Ascending aorta (tissue), 2 donors: Measurements from ENCODE around the gene AASDH. TPM values are rescaled to one million over a fixed set of nuclear protein-coding genes. Genes with fewer than 3 reads are reported as not detected.

Experiments used
- DNase-seq, 2 donors: peaks; one replicate each; pipeline ENCODE4 v3.0.0-alpha.2; 2019; ENCODE audit warnings: low spot score in 2 of 2
- H3K27ac ChIP-seq, 2 donors: fragments of 200-600 bp; sonication (generic); one replicate each; pipeline ENCODE4 v1.5.1; 2016 to 2017; ENCODE audit warnings: mild to moderate bottlenecking in 1 of 2
- H3K27me3 ChIP-seq: fragments of 200-600 bp; sonication (generic); one replicate; pipeline ENCODE4 v1.5.1; 2017
- H3K36me3 ChIP-seq, 2 donors: fragments of 200-600 bp; sonication (generic); one replicate each; pipeline ENCODE4 v1.5.1; 2016
- H3K4me1 ChIP-seq, 2 donors: fragments of 200-600 bp; sonication (generic); one replicate each; pipeline ENCODE4 v1.5.1; 2016 to 2017; ENCODE audit warnings: mild to moderate bottlenecking in 1 of 2
- H3K4me3 ChIP-seq, 2 donors: fragments of 200-600 bp; sonication (generic); one replicate each; pipeline ENCODE4 v1.5.1; 2016 to 2017; ENCODE audit warnings: mild to moderate bottlenecking in 1 of 2
- H3K9me3 ChIP-seq, 2 donors: fragments of 200-600 bp; sonication (generic); one replicate each; pipeline ENCODE4 v1.5.1; 2016
- CTCF ChIP-seq, 3 experiments: fragments of 200-600 bp in 2 of 3; fragments of 450-650 bp in 1 of 3; sonication (generic) in 2 of 3; IDR thresholded peaks; one replicate each; pipeline ENCODE4 v1.5.1; 2016 to 2019; ENCODE audit warnings: antibody characterized with exemption in 3 of 3, mild to moderate bottlenecking in 1 of 3, moderate library complexity in 1 of 3
- intact Hi-C: fragments of 100-400 bp; cut with DNase I; formaldehyde crosslinking; loops from one replicate; pipeline ENCODE4 v1.15.1; 2023
- total RNA-seq: library from RNA; depleted of rRNA; stranded (reverse); fragments of >200 nt; gene quantifications from one replicate; pipeline ENCODE4 v1.1.0, GENCODE V29; 2016

The AASDH gene
- total RNA-seq, 1 donor from 2014 or later, result 4.0 TPM

- intact Hi-C loops, result loop anchor here (5.0 kb wide), 1 partner anchor 442 kb away; the partner anchor contains the start of gene CEP135
- H3K36me3 ChIP-seq, result no peaks in the 10 kb centered on the region
- H3K27ac ChIP-seq, result no peak overlapping the region
- no peak for TF ChIP-seq CTCF (IDR thresholded peaks at IDR 0.05)
- no peaks in the 10 kb centered on the region for H3K27me3 ChIP-seq
- peaks cover 0 to 5% of the 10 kb centered on the region in 2 donors for H3K4me1 ChIP-seq
- DNase-seq, result no peak
- no peaks in the 10 kb centered on the region for H3K9me3 ChIP-seq
- H3K4me3 ChIP-seq, result no peak overlapping the region
These were observed 2.3 kb upstream of the AASDH start for GRCh38 chr4:56389558-56389957.

- no peak for TF ChIP-seq CTCF (IDR thresholded peaks at IDR 0.05)
- intact Hi-C loops, result loop anchor here (5.0 kb wide), 1 partner anchor 441 kb away; the partner anchor contains the start of gene CEP135
These were observed 1.0 kb upstream of the AASDH start for GRCh38 chr4:56388306-56388705.

GRCh38 chr4:56386091-56386490 lies 1.2 kb downstream of the AASDH start:
- Histone ChIP-seq H3K9me3 (no peaks in the 10 kb centered on the region), H3K27me3 (no peaks in the 10 kb centered on the region), H3K4me1 (peaks cover 0 to 5% of the 10 kb centered on the region in 2 donors), H3K27ac (peak overlapping the region in 1 of 2 donors; percentile 96), H3K36me3 (no peaks in the 10 kb centered on the region), H3K4me3 (peak overlapping the region; percentile 27 to 86)
- TF ChIP-seq CTCF (IDR thresholded peaks at IDR 0.05), result no peak
- intact Hi-C loops, result loop anchor here (2.0 to 5.0 kb wide), 2 partner anchors 145 to 439 kb away; partner anchors contain the start of gene CEP135
- no peak for DNase-seq

More at GRCh38 chr4:56388306-56388705, 1.0 kb upstream of the AASDH start:
- no peak for DNase-seq
- Histone ChIP-seq H3K36me3 (no peaks in the 10 kb centered on the region), H3K9me3 (no peaks in the 10 kb centered on the region), H3K27me3 (no peaks in the 10 kb centered on the region), H3K4me1 (peaks cover 0 to 5% of the 10 kb centered on the region in 2 donors), H3K27ac (peak overlapping the region; percentile 94 to 96), H3K4me3 (peak overlapping the region; percentile 77 to 86)

DNA sequence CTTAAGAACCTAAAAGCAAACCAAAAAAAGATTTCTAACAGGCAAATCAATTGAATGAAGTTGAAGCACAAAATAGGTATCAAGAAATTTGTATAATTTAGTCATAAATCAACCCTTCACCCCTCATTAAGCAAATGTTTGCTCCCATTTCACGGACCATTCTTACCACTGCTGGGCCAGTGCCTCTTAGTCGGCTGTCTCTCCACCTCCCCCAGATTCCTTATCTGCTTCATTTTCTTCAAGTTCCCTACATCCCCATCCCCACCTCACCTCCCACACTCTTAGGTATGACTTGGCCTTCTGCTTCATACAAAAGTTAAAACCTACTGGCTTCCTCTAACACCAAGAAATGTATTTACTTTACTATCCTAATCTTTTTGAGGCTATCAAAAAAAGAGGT lies 11.8 kb downstream of the AASDH start:
- intact Hi-C loops, result no loop called here
- TF ChIP-seq CTCF (IDR thresholded peaks at IDR 0.05), result no peak
- H3K4me1 ChIP-seq, result no peaks in the 10 kb centered on the region
- H3K4me3 ChIP-seq, result no peak overlapping the region
- H3K27ac ChIP-seq, result no peak overlapping the region
- peaks cover 3 to 12% of the 10 kb centered on the region in 2 donors for H3K36me3 ChIP-seq
- no peaks in the 10 kb centered on the region for H3K27me3 ChIP-seq
- no peaks in the 10 kb centered on the region for H3K9me3 ChIP-seq
- no peak for DNase-seq

- no peaks in the 10 kb centered on the region for H3K27me3 ChIP-seq
- no peak overlapping the region for H3K4me3 ChIP-seq
- H3K9me3 ChIP-seq, result no peaks in the 10 kb centered on the region
- intact Hi-C loops, result no loop called here
- H3K36me3 ChIP-seq, result peaks cover 6 to 17% of the 10 kb centered on the region in 2 donors
- no peaks in the 10 kb centered on the region for H3K4me1 ChIP-seq
- no peak for TF ChIP-seq CTCF (IDR thresholded peaks at IDR 0.05)
- no peak overlapping the region for H3K27ac ChIP-seq
- DNase-seq, result no peak
These were observed 12.3 kb downstream of the AASDH start for GRCh38 chr4:56374956-56375355.

DNA sequence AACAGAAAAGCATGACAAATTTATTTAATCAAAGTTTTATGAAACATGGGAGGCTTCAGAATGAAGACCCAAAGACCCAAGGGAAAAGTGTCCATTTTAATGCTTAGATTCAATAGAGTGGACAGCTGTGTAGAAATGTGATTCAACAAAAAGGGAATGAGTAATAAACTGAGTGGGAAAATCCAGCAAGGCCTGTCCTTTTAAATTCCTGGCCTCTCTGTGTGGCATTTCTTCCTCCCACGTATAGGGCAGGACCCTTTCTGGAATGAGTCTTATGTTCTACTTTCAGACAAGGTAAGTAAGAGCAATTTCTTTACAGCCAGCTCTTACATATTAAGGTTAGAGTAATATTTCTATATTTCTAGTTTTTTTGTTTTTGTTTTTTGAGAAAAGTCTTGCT lies 14.5 kb downstream of the AASDH start:
- Histone ChIP-seq H3K36me3 (peaks cover 10 to 23% of the 10 kb centered on the region in 2 donors), H3K27me3 (no peaks in the 10 kb centered on the region), H3K9me3 (no peaks in the 10 kb centered on the region), H3K27ac (no peak overlapping the region), H3K4me1 (no peaks in the 10 kb centered on the region), H3K4me3 (no peak overlapping the region)
- intact Hi-C loops, result no loop called here
- TF ChIP-seq CTCF (IDR thresholded peaks at IDR 0.05), result no peak
- DNase-seq, result no peak
